ENCODE data around the gene HIGD1B.
A peak's percentile ranks its signal among the peaks of the same experiment; 100 is the strongest.

Gene HIGD1B

DNA sequence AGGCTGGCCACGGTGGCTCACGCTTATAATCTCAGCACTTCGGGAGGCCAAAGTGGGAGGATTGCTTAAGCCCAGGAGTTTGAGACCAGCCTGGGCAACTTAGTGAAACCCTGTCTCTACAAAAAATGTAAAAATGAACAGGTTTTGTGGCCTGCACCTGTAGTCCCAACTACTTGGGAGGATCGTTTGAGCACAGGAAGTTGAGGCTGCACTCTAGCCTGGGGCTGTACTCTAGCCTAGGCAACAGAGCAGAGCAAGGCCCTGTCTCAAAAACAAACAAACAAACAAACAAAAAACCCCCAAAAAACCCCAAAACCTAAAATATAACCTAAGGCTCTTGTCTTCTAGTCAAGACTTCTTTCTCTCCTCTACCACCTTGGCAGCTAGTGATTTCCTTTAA, 7.4 kb upstream of the HIGD1B start:
- DNase-seq, result no peak

DNA sequence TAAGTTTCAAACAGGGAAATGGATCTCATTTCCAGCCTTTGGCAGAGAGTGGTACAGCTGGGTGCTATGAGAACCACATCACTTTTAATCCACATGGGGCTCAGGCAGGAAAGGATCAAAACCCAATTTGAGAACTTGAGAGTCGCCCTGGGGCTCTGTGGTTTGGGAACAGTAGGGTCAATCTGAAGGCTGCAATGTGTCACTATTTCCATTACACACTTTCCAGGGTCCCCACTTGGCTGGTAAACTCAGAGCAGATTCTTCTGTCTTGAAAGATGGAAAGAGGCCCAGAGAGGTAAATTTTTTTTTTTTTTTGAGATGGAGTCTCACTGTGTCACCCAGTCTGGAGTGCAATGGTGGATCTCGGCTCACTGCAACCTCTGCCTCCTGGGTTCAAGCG, 6.7 kb upstream of the HIGD1B start:
- no peak for DNase-seq

GRCh38 chr17:44842748-44843147, 4.9 kb upstream of the HIGD1B start:
- DNase-seq, result no peak

DNA sequence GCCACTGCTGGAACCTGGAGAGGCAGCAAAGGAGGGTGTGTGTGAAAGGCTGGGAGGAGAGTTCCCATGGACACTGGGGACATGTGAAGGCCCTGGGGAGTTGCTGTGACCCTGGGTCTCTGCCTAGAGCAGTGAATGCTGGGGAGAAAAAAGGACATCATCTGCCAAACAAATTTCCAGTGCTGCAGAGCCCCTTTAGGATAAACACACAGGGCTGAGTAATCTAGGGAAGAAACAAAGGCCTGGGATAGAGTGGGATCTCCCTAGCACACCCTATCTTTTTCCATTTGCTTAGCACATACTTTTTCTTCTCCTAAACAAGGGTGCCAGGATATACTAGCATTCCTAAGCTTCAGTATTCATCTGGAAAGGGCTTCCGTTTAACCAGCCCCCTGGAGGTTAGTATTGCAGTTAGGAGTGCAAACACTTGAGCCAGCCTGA, 3.3 kb upstream of the HIGD1B start:
- DNase-seq, result no peak

DNA sequence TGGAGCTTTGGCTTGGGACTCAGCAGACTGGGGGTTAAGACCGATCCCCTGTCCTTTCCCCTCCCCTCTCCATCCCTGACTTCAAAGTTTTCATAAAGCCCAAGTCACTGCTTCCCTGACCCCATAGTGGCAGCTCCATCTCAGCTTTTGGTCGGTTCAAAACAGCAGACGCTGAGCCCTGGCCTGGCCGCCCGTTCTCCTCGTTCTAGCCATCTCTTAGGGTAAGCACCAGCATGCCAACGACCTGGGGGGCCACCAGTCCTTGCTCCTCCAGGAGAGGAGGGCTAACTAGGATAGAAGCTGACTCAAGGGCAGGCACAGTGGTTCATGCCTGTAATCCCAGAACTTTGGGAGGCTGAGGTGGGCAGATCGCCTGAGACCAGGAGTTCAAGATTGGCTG, 1.5 kb upstream of the HIGD1B start:
- no peak for DNase-seq

DNA sequence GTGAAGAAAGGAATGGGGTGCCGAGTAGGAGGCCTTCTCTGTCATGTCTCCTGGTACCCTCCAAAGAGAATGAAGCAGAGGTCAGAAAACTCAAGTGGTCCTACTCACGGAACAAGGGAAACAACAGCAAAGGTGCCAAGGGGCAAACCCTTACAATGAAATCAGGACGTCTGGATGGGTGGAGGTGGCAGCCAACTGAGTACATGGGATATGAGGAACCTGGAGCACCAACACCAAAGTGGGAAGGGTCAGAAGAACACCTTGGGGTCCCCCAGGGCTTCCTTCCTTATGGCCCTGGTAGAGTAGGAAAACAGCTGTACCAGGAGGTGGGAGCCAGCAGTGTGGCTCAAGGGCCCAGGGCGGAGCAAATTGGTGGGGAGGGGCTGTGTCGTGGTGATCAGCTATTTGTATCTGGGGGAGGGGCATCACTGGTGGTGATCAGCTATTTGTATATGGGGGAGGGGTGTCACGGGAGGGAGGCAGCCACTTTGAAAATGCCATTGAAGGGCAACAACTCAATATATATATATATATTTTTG, 643 bp downstream of the HIGD1B start:
- DNase-seq, result no peak

DNA sequence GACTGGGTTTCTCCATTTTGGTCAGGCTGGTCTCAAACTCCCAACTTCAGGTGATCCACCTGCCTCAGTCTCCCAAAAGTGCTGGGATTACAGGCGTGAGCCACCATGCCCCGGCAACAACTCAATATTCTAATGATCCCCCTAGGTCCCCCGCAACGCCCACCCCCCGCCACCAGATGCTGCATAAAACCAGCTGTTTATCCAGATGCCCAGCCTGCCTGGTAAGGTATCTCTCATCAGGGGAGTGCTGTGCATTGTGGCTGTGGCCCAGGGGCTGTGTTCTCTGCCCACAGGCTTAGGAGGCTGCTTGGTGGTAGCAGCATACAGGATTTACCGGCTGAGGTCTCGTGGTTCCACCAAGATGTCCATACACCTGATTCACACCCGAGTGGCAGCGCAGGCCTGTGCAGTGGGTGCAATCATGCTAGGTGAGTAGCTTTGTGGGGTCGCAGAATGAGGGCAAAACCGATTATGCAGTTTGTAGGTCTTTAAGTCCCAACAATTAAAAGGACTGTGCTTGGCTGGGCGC, 1.3 kb downstream of the HIGD1B start:
- DNase-seq, result no peak

GRCh38 chr17:44850025-44850424, 2.3 kb downstream of the HIGD1B start:
- no peak for DNase-seq

DNA sequence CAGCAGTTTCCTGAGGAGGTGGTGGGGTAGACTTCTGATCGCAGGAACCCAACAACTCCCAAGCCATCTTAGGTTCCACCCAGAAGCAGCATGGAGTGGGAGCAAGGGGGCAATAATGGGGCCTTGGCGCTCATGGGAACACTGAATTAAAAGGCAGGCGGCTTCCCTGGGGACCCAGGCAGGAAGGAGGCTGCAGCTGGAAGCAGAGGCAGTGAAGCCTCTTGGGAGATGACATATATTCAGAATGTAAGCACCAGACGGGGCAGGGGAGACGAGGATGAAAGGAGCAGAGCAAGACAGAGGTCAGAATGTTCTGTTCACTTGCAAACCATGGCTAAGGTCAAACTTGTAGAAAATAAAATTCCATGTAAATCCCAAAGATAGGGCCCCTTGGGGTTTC, 2.9 kb downstream of the HIGD1B start:
- DNase-seq, result no peak

- DNase-seq, result no peak
Measured at GRCh38 chr17:44854192-44854591, 6.5 kb downstream of the HIGD1B start.

GRCh38 chr17:44859701-44860100, 12.0 kb downstream of the HIGD1B start:
- no peak for DNase-seq

DNA sequence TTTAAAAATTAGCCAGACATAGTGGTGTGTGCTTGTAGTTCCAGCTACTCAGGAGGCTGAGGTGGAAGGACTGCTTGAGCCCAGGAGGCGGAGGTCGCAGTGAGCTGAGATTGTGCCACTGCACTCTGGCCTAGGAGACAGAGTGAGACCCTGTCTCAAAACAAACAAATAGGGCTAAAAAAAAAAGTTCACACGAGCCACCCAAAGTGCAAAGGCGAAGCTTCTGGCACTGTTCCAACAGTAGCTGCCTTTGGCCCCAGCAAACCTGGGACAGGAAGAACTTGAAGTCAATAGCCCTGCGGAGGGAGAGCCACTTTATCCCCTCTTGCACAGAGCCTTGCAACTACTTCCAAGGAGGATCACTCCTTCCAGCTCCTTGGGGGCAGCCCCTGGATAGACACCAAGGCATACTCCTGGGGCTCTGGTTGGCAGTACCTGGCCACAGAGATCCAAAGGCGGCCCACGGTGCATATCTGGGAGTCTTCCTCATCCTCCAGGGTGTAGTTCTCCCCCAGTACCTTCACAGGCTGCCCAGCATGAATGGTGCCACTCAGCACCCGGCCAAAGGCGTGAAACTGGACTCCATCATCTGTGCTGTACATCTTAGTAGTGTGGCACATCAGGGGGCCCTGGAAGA, 14.7 kb downstream of the HIGD1B start:
- no peak for DNase-seq

DNA sequence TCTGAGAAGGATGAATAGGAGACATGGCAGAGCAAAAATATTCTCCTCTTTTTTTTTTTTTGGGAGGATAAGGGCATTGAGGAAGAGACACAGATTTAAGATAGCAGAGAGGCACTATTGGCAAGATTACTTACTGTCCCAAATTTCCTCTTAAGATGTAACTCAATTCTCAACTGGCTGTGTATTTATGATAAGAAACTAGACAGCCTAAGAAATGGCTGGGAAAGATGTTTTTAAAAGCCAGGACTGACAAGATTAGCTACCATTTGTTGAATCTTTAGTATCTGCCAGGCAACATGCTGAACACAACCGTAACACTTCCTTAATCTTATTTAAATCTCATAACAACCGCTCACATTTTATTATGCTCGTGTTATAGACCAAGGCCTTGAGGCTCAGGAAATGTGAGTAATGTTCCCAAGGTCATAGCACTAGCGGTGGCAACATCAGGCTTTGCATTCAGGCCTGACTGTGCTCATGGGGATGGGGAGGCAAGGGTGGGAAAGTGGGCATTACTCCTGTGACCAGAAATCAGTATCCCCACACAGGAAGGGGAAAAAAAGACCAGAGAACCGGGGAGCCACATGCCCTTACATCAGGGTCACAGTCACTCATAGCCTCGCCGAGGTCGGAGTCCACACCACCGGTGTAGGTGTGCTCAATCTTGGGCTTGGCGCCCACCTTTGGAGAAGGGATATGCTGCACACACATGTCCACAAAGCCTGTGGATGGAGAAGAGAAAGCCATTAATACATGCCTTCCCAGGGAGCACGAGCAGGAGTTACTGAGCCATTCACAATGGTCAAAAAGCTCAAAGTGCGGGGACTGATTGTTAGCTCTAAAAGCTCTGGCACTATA, 15.6 kb downstream of the HIGD1B start:
- no peak for DNase-seq

DNA sequence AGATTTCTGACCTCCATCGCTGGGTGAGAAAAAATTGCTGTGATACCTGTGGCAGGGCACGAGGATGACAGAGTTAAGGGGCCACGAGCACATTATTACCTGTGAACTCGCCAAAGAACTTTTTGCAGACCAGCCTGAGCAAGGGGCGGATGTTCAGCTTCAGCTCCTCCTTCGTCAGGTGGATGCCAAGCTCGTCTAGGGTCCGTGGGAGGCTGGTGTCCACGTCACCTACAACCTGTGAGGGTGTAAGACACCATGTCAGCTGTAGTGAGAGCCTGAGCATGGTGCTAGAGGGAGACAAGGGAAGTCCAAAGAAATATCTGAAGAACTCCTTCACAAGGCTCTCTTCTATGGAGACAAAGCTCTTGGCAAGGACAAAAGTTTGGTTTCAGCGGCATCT, 17.1 kb downstream of the HIGD1B start:
- no peak for DNase-seq

- peak; percentile 36 to 74 (median 58) for DNase-seq
Measured at GRCh38 chr17:44865231-44865660, 17.6 kb downstream of the HIGD1B start.

GRCh38 chr17:44865931-44866330, 18.2 kb downstream of the HIGD1B start:
- no peak for DNase-seq

- DNase-seq, result no peak
Measured at GRCh38 chr17:44867841-44868240, 20.2 kb downstream of the HIGD1B start.

GRCh38 chr17:44871556-44871955, 23.9 kb downstream of the HIGD1B start:
- no peak for DNase-seq

DNA sequence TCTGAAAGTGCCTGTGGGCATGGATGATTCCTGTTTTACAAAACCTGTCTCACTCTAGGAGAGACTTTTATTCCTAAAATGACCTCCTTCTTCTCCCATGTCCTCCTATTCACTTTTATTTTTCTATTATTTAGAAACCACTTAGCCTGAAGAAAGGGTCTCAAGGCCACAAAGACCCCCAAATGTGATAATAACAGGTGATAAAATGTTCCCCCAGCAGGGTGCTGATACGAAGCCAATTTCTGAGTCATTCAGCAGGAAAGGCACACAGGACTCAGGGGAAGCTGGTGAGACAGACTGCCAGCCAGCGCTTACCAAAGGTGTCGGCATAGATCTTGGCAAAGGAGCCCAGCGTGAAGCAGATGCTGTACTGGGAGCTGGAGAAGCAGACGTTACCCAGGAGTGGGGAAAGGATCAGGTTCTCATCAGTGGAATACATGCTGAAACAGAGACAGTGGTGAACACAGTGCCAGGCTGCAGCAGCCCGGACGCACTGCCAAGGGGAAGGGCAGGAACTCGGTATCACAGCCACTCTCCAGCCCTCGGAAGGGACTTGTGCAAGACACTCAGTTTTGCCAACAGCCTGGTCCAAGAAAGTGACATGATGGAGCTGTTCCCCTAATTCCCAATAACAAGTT, 24.6 kb downstream of the HIGD1B start:
- no peak for DNase-seq

DNA sequence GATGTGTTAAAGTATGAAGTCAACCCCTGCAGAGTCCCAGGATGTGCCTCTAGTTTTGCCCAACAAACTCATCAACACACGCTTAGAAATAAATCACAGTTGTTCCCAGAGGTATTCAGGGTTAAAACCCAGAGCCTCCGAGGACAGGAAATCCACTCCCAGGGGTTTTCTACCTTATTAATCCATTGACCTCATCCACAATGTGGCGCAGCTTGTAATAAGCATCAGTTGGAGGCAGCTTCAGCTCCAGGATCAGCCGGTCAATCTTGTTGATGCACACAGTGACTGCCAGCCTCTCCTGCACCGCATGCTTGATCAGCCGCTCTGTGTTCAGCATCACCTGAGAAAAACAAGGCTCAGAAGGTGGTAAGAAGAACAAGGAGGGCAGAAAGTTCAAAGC, 28.1 kb downstream of the HIGD1B start:
- no peak for DNase-seq

DNA sequence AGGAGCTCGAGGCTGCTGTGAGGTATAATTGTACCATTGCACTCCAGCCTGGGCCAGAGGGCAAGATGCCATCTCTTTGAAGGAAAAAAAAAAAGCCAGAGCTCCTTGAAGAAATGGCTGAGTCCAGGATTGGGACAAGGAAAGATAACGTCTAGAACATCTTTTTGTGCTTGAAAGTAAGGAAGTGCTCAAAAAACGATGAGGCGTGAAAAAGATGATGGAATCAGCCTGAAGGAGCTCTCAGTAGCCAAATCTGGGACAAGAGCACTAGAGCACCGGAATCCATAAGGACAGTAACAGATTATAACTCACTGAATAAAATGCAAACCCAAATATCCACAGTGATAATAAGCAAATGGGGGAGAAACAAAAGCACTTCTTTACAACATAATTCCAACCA, 29.4 kb downstream of the HIGD1B start:
- no peak for DNase-seq

- DNase-seq, result peak in 2 of 6 experiments; percentile 25 to 32
Measured at GRCh38 chr17:44878627-44879221, 31.0 kb downstream of the HIGD1B start.

- no peak for DNase-seq
Measured at GRCh38 chr17:44879376-44879775, 31.7 kb downstream of the HIGD1B start.

All from stimulated activated naive CD4-positive, alpha-beta T cell (primary cell).